ENCODE results near the gene OBSCN. TPM values are rescaled to one million over a fixed set of nuclear protein-coding genes. Genes with fewer than 3 reads are reported as not detected.
A peak's percentile ranks its signal among the peaks of the same experiment; 100 is the strongest.

Gene OBSCN
- total RNA-seq, 2 experiments from 2014 or later: 80.8 to 82.2 TPM

DNA sequence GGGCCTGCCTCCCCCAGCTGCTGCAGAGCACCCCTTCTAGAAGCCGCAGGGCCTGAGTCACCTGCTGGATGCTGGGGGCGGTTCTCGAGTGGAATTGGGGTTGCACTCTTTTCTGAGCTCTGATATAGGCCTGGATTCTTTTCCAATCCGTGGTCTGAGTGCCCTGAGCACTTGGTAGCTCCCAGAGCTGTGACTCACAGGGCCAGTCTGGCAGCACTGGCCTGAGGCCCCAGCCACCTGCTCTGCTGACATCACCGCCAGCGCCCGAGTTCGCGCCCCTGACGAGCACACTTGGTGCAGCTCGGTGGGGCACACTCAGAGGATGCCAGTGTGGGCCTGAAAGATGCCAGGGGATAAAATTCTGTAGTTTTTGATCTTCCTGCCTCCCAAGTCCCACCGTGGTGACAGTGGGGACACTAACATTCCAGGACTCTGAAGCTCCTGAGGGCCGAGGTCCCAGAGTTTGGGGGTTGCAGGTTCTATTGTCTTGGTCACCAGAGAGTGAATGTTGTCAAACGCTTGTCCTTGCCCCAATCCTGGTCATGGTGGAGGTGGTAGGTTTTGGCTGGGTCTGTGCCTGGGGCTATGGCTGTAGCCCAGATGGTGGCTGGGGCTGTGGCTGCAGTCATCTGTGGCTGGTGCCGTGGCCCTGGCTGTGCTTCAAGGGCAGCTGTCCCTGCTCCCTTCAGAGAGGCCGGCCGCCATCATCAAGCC lies 74.6 kb downstream of the OBSCN start:
- Histone ChIP-seq H3K27ac (ENCODE audit: low read depth in 1 of 2, low read length in 2 of 2) (no peak overlapping the region), H3K4me1 (ENCODE audit: insufficient read depth, low read length) (no peaks in the 10 kb centered on the region), H3K4me3 (ENCODE audit: low read length) (no peak overlapping the region), H3K9me3 (ENCODE audit: control insufficient read depth in 1 of 2, insufficient read depth in 1 of 2, low read length in 2 of 2) (no peaks in the 10 kb centered on the region), H3K36me3 (ENCODE audit: insufficient read depth, low read length) (peaks cover 7% of the 10 kb centered on the region), H3K27me3 (ENCODE audit: control insufficient read depth in 1 of 2, insufficient read depth in 2 of 2, low read length in 2 of 2) (no peaks in the 10 kb centered on the region)
- Mint-ChIP-seq H3K27ac (no peak overlapping the region), H3K4me3 (no peak overlapping the region), H3K4me1 (ENCODE audit: low read depth) (no peaks in the 10 kb centered on the region), H3K9me3 (no peaks in the 10 kb centered on the region), H3K27me3 (no peaks in the 10 kb centered on the region), H3K36me3 (ENCODE audit: low read depth) (peaks cover 26% of the 10 kb centered on the region)
- intact Hi-C loops (cut with DNase I, micrococcal nuclease): no loop called here
- ATAC-seq (ENCODE audit: poor library complexity): no peak
- no peak for DNase-seq
- CTCF ChIA-PET: no interaction called here
- TF ChIP-seq, protein P1, sequence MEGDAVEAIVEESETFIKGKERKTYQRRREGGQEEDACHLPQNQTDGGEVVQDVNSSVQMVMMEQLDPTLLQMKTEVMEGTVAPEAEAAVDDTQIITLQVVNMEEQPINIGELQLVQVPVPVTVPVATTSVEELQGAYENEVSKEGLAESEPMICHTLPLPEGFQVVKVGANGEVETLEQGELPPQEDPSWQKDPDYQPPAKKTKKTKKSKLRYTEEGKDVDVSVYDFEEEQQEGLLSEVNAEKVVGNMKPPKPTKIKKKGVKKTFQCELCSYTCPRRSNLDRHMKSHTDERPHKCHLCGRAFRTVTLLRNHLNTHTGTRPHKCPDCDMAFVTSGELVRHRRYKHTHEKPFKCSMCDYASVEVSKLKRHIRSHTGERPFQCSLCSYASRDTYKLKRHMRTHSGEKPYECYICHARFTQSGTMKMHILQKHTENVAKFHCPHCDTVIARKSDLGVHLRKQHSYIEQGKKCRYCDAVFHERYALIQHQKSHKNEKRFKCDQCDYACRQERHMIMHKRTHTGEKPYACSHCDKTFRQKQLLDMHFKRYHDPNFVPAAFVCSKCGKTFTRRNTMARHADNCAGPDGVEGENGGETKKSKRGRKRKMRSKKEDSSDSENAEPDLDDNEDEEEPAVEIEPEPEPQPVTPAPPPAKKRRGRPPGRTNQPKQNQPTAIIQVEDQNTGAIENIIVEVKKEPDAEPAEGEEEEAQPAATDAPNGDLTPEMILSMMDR (IDR thresholded peaks at IDR 0.05): no peak
- POLR2A ChIA-PET: no interaction called here

DNA sequence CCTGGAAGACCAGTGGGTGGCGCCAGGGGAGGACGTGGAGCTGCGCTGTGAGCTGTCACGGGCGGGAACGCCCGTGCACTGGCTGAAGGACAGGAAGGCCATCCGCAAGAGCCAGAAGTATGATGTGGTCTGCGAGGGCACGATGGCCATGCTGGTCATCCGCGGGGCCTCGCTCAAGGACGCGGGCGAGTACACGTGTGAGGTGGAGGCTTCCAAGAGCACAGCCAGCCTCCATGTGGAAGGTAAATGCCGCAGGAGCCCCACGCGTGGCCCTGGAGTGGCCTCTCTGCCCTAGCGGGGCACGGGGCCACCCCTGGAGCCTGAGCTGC lies 75.2 kb downstream of the OBSCN start:
- no peaks in the 10 kb centered on the region for H3K27me3 Mint-ChIP-seq
- H3K4me3 ChIP-seq (ENCODE audit: low read length): no peak overlapping the region
- no peak for ATAC-seq (ENCODE audit: poor library complexity)
- peaks cover 26% of the 10 kb centered on the region for H3K36me3 Mint-ChIP-seq (ENCODE audit: low read depth)
- no peaks in the 10 kb centered on the region for H3K9me3 ChIP-seq (ENCODE audit: control insufficient read depth in 1 of 2, insufficient read depth in 1 of 2, low read length in 2 of 2)
- ChIA-PET CTCF (no interaction called here), POLR2A (no interaction called here)
- H3K9me3 Mint-ChIP-seq: no peaks in the 10 kb centered on the region
- TF ChIP-seq, protein P1 (IDR thresholded peaks at IDR 0.05): no peak
- no peaks in the 10 kb centered on the region for H3K4me1 ChIP-seq (ENCODE audit: insufficient read depth, low read length)
- DNase-seq: peak in 3 of 14 experiments; percentile 0 to 24 (median 16)
- H3K27me3 ChIP-seq (ENCODE audit: control insufficient read depth in 1 of 2, insufficient read depth in 2 of 2, low read length in 2 of 2): no peaks in the 10 kb centered on the region
- intact Hi-C loops (cut with DNase I, micrococcal nuclease): no loop called here
- H3K27ac ChIP-seq (ENCODE audit: low read depth in 1 of 2, low read length in 2 of 2): no peak overlapping the region
- no peak overlapping the region for H3K4me3 Mint-ChIP-seq
- H3K27ac Mint-ChIP-seq: no peak overlapping the region
- H3K36me3 ChIP-seq (ENCODE audit: insufficient read depth, low read length): peaks cover 7% of the 10 kb centered on the region
- no peaks in the 10 kb centered on the region for H3K4me1 Mint-ChIP-seq (ENCODE audit: low read depth)

DNA sequence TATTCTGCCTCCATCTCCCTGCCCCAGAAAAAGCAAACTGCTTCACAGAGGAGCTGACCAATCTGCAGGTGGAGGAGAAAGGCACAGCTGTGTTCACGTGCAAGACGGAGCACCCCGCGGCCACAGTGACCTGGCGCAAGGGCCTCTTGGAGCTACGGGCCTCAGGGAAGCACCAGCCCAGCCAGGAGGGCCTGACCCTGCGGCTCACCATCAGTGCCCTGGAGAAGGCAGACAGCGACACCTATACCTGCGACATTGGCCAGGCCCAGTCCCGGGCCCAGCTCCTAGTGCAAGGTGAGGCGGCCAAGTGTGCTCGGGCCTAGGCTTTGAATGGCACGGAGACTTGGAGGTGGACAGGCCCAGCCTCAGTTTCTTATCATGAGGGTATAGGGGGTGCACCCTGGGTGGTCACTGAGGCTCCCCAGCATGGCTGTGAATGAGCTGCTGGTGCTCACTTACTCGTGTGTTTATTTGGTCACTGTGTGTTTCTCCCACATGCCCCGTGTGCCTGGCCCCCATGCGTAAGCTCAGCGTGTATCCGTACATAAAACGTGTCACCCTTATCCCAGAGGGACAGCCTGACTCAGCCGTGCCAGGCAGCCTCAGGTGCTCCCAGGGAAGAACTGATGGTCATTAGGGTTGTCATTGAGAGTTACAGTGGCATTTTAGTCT lies 75.8 kb downstream of the OBSCN start:
- no peaks in the 10 kb centered on the region for H3K4me1 ChIP-seq (ENCODE audit: insufficient read depth, low read length)
- H3K36me3 ChIP-seq (ENCODE audit: insufficient read depth, low read length): peaks cover 7% of the 10 kb centered on the region
- H3K36me3 Mint-ChIP-seq (ENCODE audit: low read depth): peaks cover 27% of the 10 kb centered on the region
- H3K4me3 ChIP-seq (ENCODE audit: low read length): no peak overlapping the region
- no peak overlapping the region for H3K27ac Mint-ChIP-seq
- H3K4me3 Mint-ChIP-seq: no peak overlapping the region
- CTCF ChIA-PET: no interaction called here
- peak in 3 of 14 experiments; percentile 0 to 29 (median 9) for DNase-seq
- ATAC-seq (ENCODE audit: poor library complexity): no peak
- TF ChIP-seq, protein P1 (IDR thresholded peaks at IDR 0.05): no peak
- no peaks in the 10 kb centered on the region for H3K27me3 Mint-ChIP-seq
- no peak overlapping the region for H3K27ac ChIP-seq (ENCODE audit: low read depth in 1 of 2, low read length in 2 of 2)
- POLR2A ChIA-PET: interaction anchor here (0.6 kb wide), 1 partner anchor 54 kb away, joined by 3 read pairs; no protein-coding TSS in a partner anchor
- H3K27me3 ChIP-seq (ENCODE audit: control insufficient read depth in 1 of 2, insufficient read depth in 2 of 2, low read length in 2 of 2): no peaks in the 10 kb centered on the region
- no peaks in the 10 kb centered on the region for H3K4me1 Mint-ChIP-seq (ENCODE audit: low read depth)
- intact Hi-C loops (cut with DNase I, micrococcal nuclease): no loop called here
- no peaks in the 10 kb centered on the region for H3K9me3 Mint-ChIP-seq
- no peaks in the 10 kb centered on the region for H3K9me3 ChIP-seq (ENCODE audit: control insufficient read depth in 1 of 2, insufficient read depth in 1 of 2, low read length in 2 of 2)
